Measurements from ENCODE around the gene ZSCAN16.

- TF ChIP-seq CTCF (conservative IDR thresholded peaks at IDR 0.05; ENCODE audit: low read depth in 2 of 2) (no peak), EZH2 (IDR thresholded peaks at IDR 0.05; ENCODE audit: low read depth, unreplicated experiment) (no peak), POLR2AphosphoS5 (IDR thresholded peaks at IDR 0.05; ENCODE audit: low read depth) (no peak), EZH2phosphoT487 (IDR thresholded peaks at IDR 0.05; ENCODE audit: unreplicated experiment) (no peak), REST (IDR thresholded peaks at IDR 0.05; ENCODE audit: unreplicated experiment) (no peak), JUNB (IDR thresholded peaks at IDR 0.05; ENCODE audit: unreplicated experiment) (no peak), CREB1 (CRISPR knock-in tag; IDR thresholded peaks at IDR 0.05; ENCODE audit: low read depth) (no peak), ZNF331 (CRISPR knock-in tag; IDR thresholded peaks at IDR 0.05; ENCODE audit: low read depth) (no peak), ETS1 (IDR thresholded peaks at IDR 0.05) (no peak)
Observed at GRCh38 chr6:28153546-28153945, 29.1 kb downstream of the ZSCAN16 start.
